GM18868 (cell line): ENCODE data around the gene MBD5.

Source experiments
- ATAC-seq: cut with Tn5 transposase; IDR thresholded peaks from one replicate; pipeline ENCODE4 v1.9.1; 2021; ENCODE audit warnings: mild to moderate bottlenecking, moderate library complexity; ENCODE audit not compliant: unreplicated experiment

The MBD5 gene

GRCh38 chr2:148209603-148210002, 188.7 kb downstream of the MBD5 start:
- ATAC-seq, result no peak

- peak; percentile 63 for ATAC-seq
Measured at GRCh38 chr2:148218326-148219075, 197.6 kb downstream of the MBD5 start.

GRCh38 chr2:148221166-148221565, 200.3 kb downstream of the MBD5 start:
- ATAC-seq, result no peak

- no peak for ATAC-seq
Measured at GRCh38 chr2:148221926-148222325, 201.0 kb downstream of the MBD5 start.

GRCh38 chr2:148231858-148232257, 211.0 kb downstream of the MBD5 start:
- no peak for ATAC-seq

GRCh38 chr2:148234143-148234542, 213.3 kb downstream of the MBD5 start:
- ATAC-seq, result no peak

GRCh38 chr2:148237911-148238310, 217.0 kb downstream of the MBD5 start:
- no peak for ATAC-seq

GRCh38 chr2:148238561-148238960, 217.7 kb downstream of the MBD5 start:
- ATAC-seq, result no peak

- no peak for ATAC-seq
Measured at GRCh38 chr2:148240838-148241237, 219.9 kb downstream of the MBD5 start.

GRCh38 chr2:148244593-148245292, 223.9 kb downstream of the MBD5 start:
- no peak for ATAC-seq

- no peak for ATAC-seq
Measured at GRCh38 chr2:148251993-148252392, 231.1 kb downstream of the MBD5 start.

GRCh38 chr2:148252646-148253045, 231.8 kb downstream of the MBD5 start:
- no peak for ATAC-seq

GRCh38 chr2:148253685-148254084, 232.8 kb downstream of the MBD5 start:
- no peak for ATAC-seq

GRCh38 chr2:148255929-148256328, 235.0 kb downstream of the MBD5 start:
- ATAC-seq, result no peak

GRCh38 chr2:148257276-148257675, 236.4 kb downstream of the MBD5 start:
- no peak for ATAC-seq

GRCh38 chr2:148258124-148258523, 237.2 kb downstream of the MBD5 start:
- ATAC-seq, result no peak

- ATAC-seq, result no peak
Measured at GRCh38 chr2:148259674-148260073, 238.8 kb downstream of the MBD5 start.

- no peak for ATAC-seq
Measured at GRCh38 chr2:148263890-148264289, 243.0 kb downstream of the MBD5 start.

- no peak for ATAC-seq
Measured at GRCh38 chr2:148273158-148273691, 252.3 kb downstream of the MBD5 start.

- no peak for ATAC-seq
Measured at GRCh38 chr2:148279216-148279615, 258.3 kb downstream of the MBD5 start.

- no peak for ATAC-seq
Measured at GRCh38 chr2:148282201-148282600, 261.3 kb downstream of the MBD5 start.

- no peak for ATAC-seq
Measured at GRCh38 chr2:148292431-148292830, 271.5 kb downstream of the MBD5 start.
